AG09309 (cell line): ENCODE measurements around the gene SGCA.

Experiments
- DNase-seq: peaks from one replicate; pipeline ENCODE4 v3.0.0-alpha.2; 2010; ENCODE audit warnings: low read depth
- H3K4me3 ChIP-seq: 2 replicates; pipeline ENCODE4 v1.5.1; 2011; ENCODE audit warnings: mild to moderate bottlenecking, low read depth, low read length, moderate library complexity; ENCODE audit not compliant: control insufficient read depth
- CTCF ChIP-seq: IDR thresholded peaks from 2 replicates; pipeline ENCODE4 v1.5.1; 2011; ENCODE audit warnings: mild to moderate bottlenecking, low read depth, low read length, inconsistent platforms; ENCODE audit not compliant: insufficient read depth, control insufficient read depth; ENCODE audit errors: missing control alignments

Gene SGCA

GRCh38 chr17:50182783-50183420 is 17.1 kb downstream of the SGCA start:
- no peak overlapping the region for H3K4me3 ChIP-seq
- no peak for TF ChIP-seq CTCF
- DNase-seq = no peak

GRCh38 chr17:50183421-50183994 is 17.7 kb downstream of the SGCA start:
- no peak for DNase-seq
- H3K4me3 ChIP-seq = no peak overlapping the region
- TF ChIP-seq CTCF = no peak

GRCh38 chr17:50184064-50184463 is 18.3 kb downstream of the SGCA start:
- DNase-seq = no peak
- no peak overlapping the region for H3K4me3 ChIP-seq
- peak; percentile 22 for TF ChIP-seq CTCF

GRCh38 chr17:50184611-50185398 is 19.0 kb downstream of the SGCA start:
- no peak for TF ChIP-seq CTCF
- DNase-seq = no peak
- H3K4me3 ChIP-seq = peak overlapping the region; percentile 3

- no peak for DNase-seq
- no peak for TF ChIP-seq CTCF
- no peak overlapping the region for H3K4me3 ChIP-seq
Measured at GRCh38 chr17:50185631-50186471, 20.0 kb downstream of the SGCA start.

GRCh38 chr17:50186661-50187393 is 21.0 kb downstream of the SGCA start:
- DNase-seq = no peak
- no peak overlapping the region for H3K4me3 ChIP-seq
- TF ChIP-seq CTCF = peak; percentile 7
